ENCODE measurements around the gene CAPZB.

GRCh38 chr1:19476450-19477190, 8.7 kb downstream of the CAPZB start:
- no peak for TF ChIP-seq EZH2phosphoT487 (conservative IDR thresholded peaks at IDR 0.05; ENCODE audit: low read length)
- TF ChIP-seq, protein P1, sequence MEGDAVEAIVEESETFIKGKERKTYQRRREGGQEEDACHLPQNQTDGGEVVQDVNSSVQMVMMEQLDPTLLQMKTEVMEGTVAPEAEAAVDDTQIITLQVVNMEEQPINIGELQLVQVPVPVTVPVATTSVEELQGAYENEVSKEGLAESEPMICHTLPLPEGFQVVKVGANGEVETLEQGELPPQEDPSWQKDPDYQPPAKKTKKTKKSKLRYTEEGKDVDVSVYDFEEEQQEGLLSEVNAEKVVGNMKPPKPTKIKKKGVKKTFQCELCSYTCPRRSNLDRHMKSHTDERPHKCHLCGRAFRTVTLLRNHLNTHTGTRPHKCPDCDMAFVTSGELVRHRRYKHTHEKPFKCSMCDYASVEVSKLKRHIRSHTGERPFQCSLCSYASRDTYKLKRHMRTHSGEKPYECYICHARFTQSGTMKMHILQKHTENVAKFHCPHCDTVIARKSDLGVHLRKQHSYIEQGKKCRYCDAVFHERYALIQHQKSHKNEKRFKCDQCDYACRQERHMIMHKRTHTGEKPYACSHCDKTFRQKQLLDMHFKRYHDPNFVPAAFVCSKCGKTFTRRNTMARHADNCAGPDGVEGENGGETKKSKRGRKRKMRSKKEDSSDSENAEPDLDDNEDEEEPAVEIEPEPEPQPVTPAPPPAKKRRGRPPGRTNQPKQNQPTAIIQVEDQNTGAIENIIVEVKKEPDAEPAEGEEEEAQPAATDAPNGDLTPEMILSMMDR (IDR thresholded peaks at IDR 0.05; ENCODE audit: insufficient read depth, low read length, poor library complexity, severe bottlenecking) = no peak
